ENCODE measurements around the gene EIF2D. TPM values are rescaled to one million over a fixed set of nuclear protein-coding genes. Genes with fewer than 3 reads are reported as not detected.
A peak's percentile ranks its signal among the peaks of the same experiment; 100 is the strongest.

Gene EIF2D, protein sequence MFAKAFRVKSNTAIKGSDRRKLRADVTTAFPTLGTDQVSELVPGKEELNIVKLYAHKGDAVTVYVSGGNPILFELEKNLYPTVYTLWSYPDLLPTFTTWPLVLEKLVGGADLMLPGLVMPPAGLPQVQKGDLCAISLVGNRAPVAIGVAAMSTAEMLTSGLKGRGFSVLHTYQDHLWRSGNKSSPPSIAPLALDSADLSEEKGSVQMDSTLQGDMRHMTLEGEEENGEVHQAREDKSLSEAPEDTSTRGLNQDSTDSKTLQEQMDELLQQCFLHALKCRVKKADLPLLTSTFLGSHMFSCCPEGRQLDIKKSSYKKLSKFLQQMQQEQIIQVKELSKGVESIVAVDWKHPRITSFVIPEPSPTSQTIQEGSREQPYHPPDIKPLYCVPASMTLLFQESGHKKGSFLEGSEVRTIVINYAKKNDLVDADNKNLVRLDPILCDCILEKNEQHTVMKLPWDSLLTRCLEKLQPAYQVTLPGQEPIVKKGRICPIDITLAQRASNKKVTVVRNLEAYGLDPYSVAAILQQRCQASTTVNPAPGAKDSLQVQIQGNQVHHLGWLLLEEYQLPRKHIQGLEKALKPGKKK
- 10 to 100 TPM; 38.7 to 73.0 (median 59.6) TPM for total RNA-seq
- 10 to 100 TPM; 33.5 to 53.4 TPM for polyA plus RNA-seq
- total RNA-seq = 82.0 reads per million, percentile 81 among the genes with 10 or more reads in this experiment

DNA sequence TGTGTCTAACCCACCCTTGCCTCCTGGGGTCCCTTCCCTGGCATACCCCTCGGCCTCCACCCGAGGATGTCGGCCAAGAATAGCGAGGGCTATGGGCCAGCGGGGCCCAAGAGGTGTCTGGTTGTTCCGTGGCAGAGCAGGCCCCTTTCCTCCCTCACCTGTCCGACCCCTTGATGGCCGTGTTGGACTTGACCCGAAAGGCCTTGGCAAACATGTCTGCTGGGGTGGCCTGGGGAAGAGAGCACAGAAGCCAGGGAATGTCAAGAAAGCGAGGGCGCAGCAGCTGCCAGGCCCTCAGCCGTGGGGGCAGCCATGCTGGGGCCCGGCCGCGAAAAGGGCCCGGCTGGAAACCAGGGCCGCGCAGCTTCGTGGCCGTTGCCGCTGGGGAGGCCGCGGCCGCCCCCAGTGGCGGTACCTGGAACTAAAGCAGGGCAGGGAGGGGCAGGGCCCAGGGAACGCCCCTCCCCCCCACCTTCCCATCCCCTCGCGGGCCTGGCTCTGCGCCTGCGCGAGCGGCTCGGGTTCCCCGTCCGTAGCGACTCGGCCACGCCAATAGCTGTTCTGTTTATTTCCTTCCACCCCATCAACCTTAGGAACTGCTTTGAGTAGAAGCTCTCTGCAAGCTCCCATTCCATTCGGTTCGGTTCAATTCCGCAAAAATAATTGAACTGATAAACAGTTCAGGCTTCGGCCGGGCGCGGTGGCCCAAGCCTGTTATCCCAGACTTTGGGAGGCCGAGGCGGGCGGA lies at the start of gene EIF2D:
Gene EIF2D, minus strand, starts transcription at position 337 of the 748 bp plus-strand sequence. Its CDS starts 123 bp downstream, at position 214.
- peaks cover 7 to 35% (median 30%) of the 10 kb centered on the region in 7 donors for H3K4me1 Mint-ChIP-seq
- peaks cover 8 to 10% of the 10 kb centered on the region in 2 donors for H3K4me1 ChIP-seq (ENCODE audit: control insufficient read depth in 2 of 2, insufficient read depth in 2 of 2, low read length in 2 of 2)
- H3K36me3 Mint-ChIP-seq = peaks cover 0 to 21% (median 16%) of the 10 kb centered on the region in 5 donors
- H3K27me3 Mint-ChIP-seq = peaks cover 0 to 17% (median 0%) of the 10 kb centered on the region in 5 donors
- peak within 1 kb of the TSS; percentile 88 for H3K27ac ChIP-seq (ENCODE audit: low read depth, low read length)
- ChIA-PET POLR2A (interaction anchor here (0.7 to 1.5 kb wide), 10 partner anchors 11 to 142 kb away, joined by 3 to 6 read pairs (median 4); partner anchors contain the start of genes IKBKE and RASSF5), CTCF (interaction anchor here (0.7 to 4.7 kb wide), 10 partner anchors 8 to 370 kb away, joined by 3 to 17 read pairs (median 4); no protein-coding TSS in a partner anchor)
- H3K4me3 ChIP-seq (ENCODE audit: low read length) = peak within 1 kb of the TSS; percentile 97
- no peaks in the 10 kb centered on the region for H3K9me3 ChIP-seq (ENCODE audit: control insufficient read depth in 2 of 3, low read length in 3 of 3)
- ATAC-seq = peak; percentile 100
- peak within 1 kb of the TSS; percentile 92 to 99 (median 94) for H3K27ac Mint-ChIP-seq
- intact Hi-C loops (cut with micrococcal nuclease) = loop anchor here (1.0 to 10.0 kb wide), 15 partner anchors 22 to 1808 kb away; partner anchors contain the start of genes DYRK3 (in 2 of the 2), MAPKAPK2 (in 1 of the 2) and RASSF5 (in 1 of the 2)
- H3K36me3 ChIP-seq (ENCODE audit: control insufficient read depth in 2 of 3, insufficient read depth in 3 of 3, low read length in 3 of 3) = peaks cover 3 to 22% (median 9%) of the 10 kb centered on the region in 3 experiments
- peak within 1 kb of the TSS; percentile 89 to 95 (median 93) for H3K4me3 Mint-ChIP-seq
- H3K9me3 Mint-ChIP-seq = no peaks in the 10 kb centered on the region
- peak; percentile 88 to 98 (median 94) for DNase-seq
- no peaks in the 10 kb centered on the region for H3K27me3 ChIP-seq (ENCODE audit: control insufficient read depth in 2 of 2, insufficient read depth in 2 of 2, low read length in 2 of 2)

DNA sequence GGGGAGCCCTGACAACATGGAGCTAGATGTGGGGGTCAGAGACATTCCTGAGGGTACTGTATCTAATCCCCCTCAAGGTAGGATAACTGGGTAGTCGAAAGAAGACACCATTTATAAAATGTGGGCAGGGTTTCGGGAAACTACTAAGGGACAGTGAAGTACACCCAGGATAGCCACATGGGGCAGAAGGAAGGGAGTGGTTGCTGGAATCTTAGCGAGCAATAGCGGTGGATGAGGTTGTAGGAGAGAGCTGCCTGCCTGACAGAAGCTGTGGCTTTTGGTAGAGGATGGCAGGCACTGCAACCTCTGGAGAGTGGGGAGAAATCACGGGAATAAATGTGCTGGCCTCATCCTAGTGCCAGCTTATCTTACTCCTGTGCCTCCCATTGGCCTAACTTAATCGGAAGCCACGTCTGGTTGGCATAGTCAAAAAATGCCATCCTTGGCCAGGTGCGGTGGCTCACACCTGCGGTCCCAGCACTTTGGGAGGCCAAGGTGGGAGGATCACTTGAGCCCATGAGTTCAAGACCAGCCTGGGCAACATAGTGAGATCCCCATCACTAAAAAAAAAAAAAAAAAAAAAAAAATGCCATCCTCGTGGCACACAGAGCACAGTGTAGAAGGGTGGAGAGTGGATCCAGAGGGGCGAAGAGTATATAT lies 49.0 kb upstream of the EIF2D start:
- Mint-ChIP-seq H3K36me3 (peaks cover 0 to 3% (median 0%) of the 10 kb centered on the region in 5 donors), H3K27ac (no peak overlapping the region), H3K27me3 (peaks cover 21 to 52% (median 43%) of the 10 kb centered on the region in 5 donors), H3K4me3 (no peak overlapping the region), H3K4me1 (peaks cover 9 to 33% (median 10%) of the 10 kb centered on the region in 7 donors), H3K9me3 (no peaks in the 10 kb centered on the region)
- POLR2A ChIA-PET = no interaction called here
- DNase-seq (no peak), ATAC-seq (no peak)
- Histone ChIP-seq H3K27ac (ENCODE audit: low read depth, low read length) (no peak overlapping the region), H3K27me3 (ENCODE audit: control insufficient read depth in 2 of 2, insufficient read depth in 2 of 2, low read length in 2 of 2) (peaks cover 0 to 10% of the 10 kb centered on the region in 2 donors), H3K9me3 (ENCODE audit: control insufficient read depth in 2 of 3, low read length in 3 of 3) (no peaks in the 10 kb centered on the region), H3K4me1 (ENCODE audit: control insufficient read depth in 2 of 2, insufficient read depth in 2 of 2, low read length in 2 of 2) (peaks cover 0 to 5% of the 10 kb centered on the region in 2 donors), H3K4me3 (ENCODE audit: low read length) (no peak overlapping the region), H3K36me3 (ENCODE audit: control insufficient read depth in 2 of 3, insufficient read depth in 3 of 3, low read length in 3 of 3) (no peaks in the 10 kb centered on the region)
- CTCF ChIA-PET = interaction anchor here (0.7 to 4.1 kb wide), 3 partner anchors 41 to 52 kb away, joined by 3 to 17 read pairs (median 3); partner anchors contain the start of gene EIF2D
- intact Hi-C loops (cut with micrococcal nuclease) = no loop called here

GRCh38 chr1:206660136-206660535 lies 47.9 kb upstream of the EIF2D start:
- H3K27ac ChIP-seq (ENCODE audit: low read depth, low read length) = no peak overlapping the region
- H3K4me3 ChIP-seq (ENCODE audit: low read length) = no peak overlapping the region
- Mint-ChIP-seq H3K27me3 (peaks cover 18 to 52% (median 44%) of the 10 kb centered on the region in 5 donors), H3K36me3 (peaks cover 0 to 3% (median 0%) of the 10 kb centered on the region in 5 donors), H3K27ac (no peak overlapping the region), H3K4me1 (peaks cover 9 to 29% (median 10%) of the 10 kb centered on the region in 7 donors), H3K4me3 (no peak overlapping the region), H3K9me3 (no peaks in the 10 kb centered on the region)
- H3K36me3 ChIP-seq (ENCODE audit: control insufficient read depth in 2 of 3, insufficient read depth in 3 of 3, low read length in 3 of 3) = no peaks in the 10 kb centered on the region
- no peak for ATAC-seq
- ChIA-PET CTCF (interaction anchor here (0.6 to 1.4 kb wide), 4 partner anchors 25 to 45 kb away, joined by 3 read pairs; partner anchors contain the start of gene DYRK3), POLR2A (no interaction called here)
- H3K9me3 ChIP-seq (ENCODE audit: control insufficient read depth in 2 of 3, low read length in 3 of 3) = no peaks in the 10 kb centered on the region
- peaks cover 0 to 10% of the 10 kb centered on the region in 2 donors for H3K27me3 ChIP-seq (ENCODE audit: control insufficient read depth in 2 of 2, insufficient read depth in 2 of 2, low read length in 2 of 2)
- no peak for DNase-seq
- peaks cover 0 to 5% of the 10 kb centered on the region in 2 donors for H3K4me1 ChIP-seq (ENCODE audit: control insufficient read depth in 2 of 2, insufficient read depth in 2 of 2, low read length in 2 of 2)
- intact Hi-C loops (cut with micrococcal nuclease) = no loop called here

GRCh38 chr1:206658981-206659273 lies 46.7 kb upstream of the EIF2D start:
- Histone ChIP-seq H3K27ac (ENCODE audit: low read depth, low read length) (no peak overlapping the region), H3K4me1 (ENCODE audit: control insufficient read depth in 2 of 2, insufficient read depth in 2 of 2, low read length in 2 of 2) (peaks cover 0 to 2% of the 10 kb centered on the region in 2 donors), H3K9me3 (ENCODE audit: control insufficient read depth in 2 of 3, low read length in 3 of 3) (no peaks in the 10 kb centered on the region), H3K36me3 (ENCODE audit: control insufficient read depth in 2 of 3, insufficient read depth in 3 of 3, low read length in 3 of 3) (no peaks in the 10 kb centered on the region), H3K27me3 (ENCODE audit: control insufficient read depth in 2 of 2, insufficient read depth in 2 of 2, low read length in 2 of 2) (peaks cover 0 to 7% of the 10 kb centered on the region in 2 donors), H3K4me3 (ENCODE audit: low read length) (no peak overlapping the region)
- Mint-ChIP-seq H3K4me1 (peaks cover 5 to 25% (median 10%) of the 10 kb centered on the region in 7 donors), H3K4me3 (no peak overlapping the region), H3K27me3 (peaks cover 13 to 46% (median 41%) of the 10 kb centered on the region in 5 donors), H3K27ac (peak overlapping the region in 1 of 9 donors; percentile 51), H3K36me3 (peaks cover 0 to 3% (median 0%) of the 10 kb centered on the region in 5 donors), H3K9me3 (no peaks in the 10 kb centered on the region)
- ATAC-seq (no peak), DNase-seq (no peak)
- ChIA-PET CTCF (interaction anchor here (0.6 to 1.4 kb wide), 5 partner anchors 11 to 338 kb away, joined by 3 to 4 read pairs (median 3); partner anchors contain the start of gene DYRK3), POLR2A (no interaction called here)
- intact Hi-C loops (cut with micrococcal nuclease) = loop anchor here (1.0 to 2.0 kb wide), 3 partner anchors 58 to 324 kb away; no protein-coding TSS in a partner anchor

GRCh38 chr1:206658264-206658980 lies 46.2 kb upstream of the EIF2D start:
- POLR2A ChIA-PET = interaction anchor here (0.6 kb wide), 1 partner anchor 168 kb away, joined by 4 read pairs; no protein-coding TSS in a partner anchor
- H3K9me3 Mint-ChIP-seq = no peaks in the 10 kb centered on the region
- peak overlapping the region in 1 of 9 donors; percentile 51 for H3K27ac Mint-ChIP-seq
- H3K36me3 Mint-ChIP-seq = peaks cover 0 to 3% (median 0%) of the 10 kb centered on the region in 5 donors
- Histone ChIP-seq H3K4me1 (ENCODE audit: control insufficient read depth in 2 of 2, insufficient read depth in 2 of 2, low read length in 2 of 2) (no peaks in the 10 kb centered on the region), H3K27ac (ENCODE audit: low read depth, low read length) (no peak overlapping the region), H3K9me3 (ENCODE audit: control insufficient read depth in 2 of 3, low read length in 3 of 3) (no peaks in the 10 kb centered on the region), H3K4me3 (ENCODE audit: low read length) (no peak overlapping the region), H3K27me3 (ENCODE audit: control insufficient read depth in 2 of 2, insufficient read depth in 2 of 2, low read length in 2 of 2) (peaks cover 0 to 4% of the 10 kb centered on the region in 2 donors), H3K36me3 (ENCODE audit: control insufficient read depth in 2 of 3, insufficient read depth in 3 of 3, low read length in 3 of 3) (no peaks in the 10 kb centered on the region)
- peak; percentile 95 for ATAC-seq
- CTCF ChIA-PET = interaction anchor here (0.6 to 1.3 kb wide), 5 partner anchors 11 to 1135 kb away, joined by 3 to 4 read pairs (median 3); no protein-coding TSS in a partner anchor
- H3K4me3 Mint-ChIP-seq = peak overlapping the region in 1 of 10 donors; percentile 62
- peaks cover 5 to 20% (median 10%) of the 10 kb centered on the region in 7 donors for H3K4me1 Mint-ChIP-seq
- DNase-seq = peak; percentile 17 to 69 (median 43)
- intact Hi-C loops (cut with micrococcal nuclease) = loop anchor here (1.0 to 2.0 kb wide), 3 partner anchors 58 to 324 kb away; no protein-coding TSS in a partner anchor
- peaks cover 13 to 42% (median 37%) of the 10 kb centered on the region in 5 donors for H3K27me3 Mint-ChIP-seq
